GM23338 (cell line): ENCODE results near the gene STEEP1. TPM values are rescaled to one million over a fixed set of nuclear protein-coding genes. Genes with fewer than 3 reads are reported as not detected.

Experiments used
- ATAC-seq: fragments of 200-7000 bp; cut with Tn5 transposase; 3 replicates; pipeline ENCODE4 v1.9.1; 2020
- DNase-seq: peaks from one replicate; pipeline ENCODE4 v3.0.0-alpha.2; 2015; ENCODE audit warnings: low spot score
- H2AFZ ChIP-seq: fragments of 200-600 bp; sonication (generic); 2 replicates; pipeline ENCODE4 v1.8.0; 2016; ENCODE audit warnings: antibody characterized with exemption, mild to moderate bottlenecking, moderate library complexity
- H3F3A ChIP-seq: fragments of 200-600 bp; sonication (generic); replicated peaks from 2 replicates; pipeline ENCODE4 v1.8.0; 2017; ENCODE audit warnings: antibody characterized with exemption, mixed run types, low read depth
- H3K27ac ChIP-seq: fragments of 200-600 bp; sonication (generic); 2 replicates; pipeline ENCODE4 v1.6.1; 2016; ENCODE audit warnings: low read depth
- H3K27me3 ChIP-seq: fragments of 200-600 bp; sonication (generic); 2 replicates; pipeline ENCODE4 v1.8.0; 2016; ENCODE audit warnings: mild to moderate bottlenecking, mixed run types, moderate library complexity; ENCODE audit not compliant: insufficient read depth
- H3K36me3 ChIP-seq: fragments of 200-600 bp; sonication (generic); 2 replicates; pipeline ENCODE4 v1.8.0; 2016; ENCODE audit warnings: mild to moderate bottlenecking; ENCODE audit not compliant: insufficient read depth
- H3K4me1 ChIP-seq: fragments of 200-600 bp; sonication (generic); 2 replicates; pipeline ENCODE4 v1.8.0; 2016; ENCODE audit warnings: mild to moderate bottlenecking, moderate library complexity; ENCODE audit not compliant: insufficient read depth
- H3K4me2 ChIP-seq: fragments of 200-600 bp; sonication (generic); 2 replicates; pipeline ENCODE4 v1.7.1; 2017; ENCODE audit warnings: mixed run types
- H3K4me3 ChIP-seq: fragments of 200-600 bp; sonication (generic); 2 replicates; pipeline ENCODE4 v1.6.1; 2016; ENCODE audit warnings: mixed run types
- H3K79me2 ChIP-seq: fragments of 200-600 bp; sonication (generic); replicated peaks from 2 replicates; pipeline ENCODE4 v1.8.0; 2017; ENCODE audit warnings: mild to moderate bottlenecking; ENCODE audit not compliant: insufficient read depth
- H3K9me2 ChIP-seq: fragments of 200-600 bp; sonication (generic); 2 replicates; pipeline ENCODE4 v1.8.0; 2017; ENCODE audit not compliant: insufficient read depth
- H4K20me1 ChIP-seq: fragments of 200-600 bp; sonication (generic); replicated peaks from 2 replicates; pipeline ENCODE4 v1.8.0; 2017; ENCODE audit warnings: mild to moderate bottlenecking; ENCODE audit not compliant: insufficient read depth
- H3K27ac Mint-ChIP-seq: 2 replicates; pipeline ENCODE4 v1.8.0; 2020; ENCODE audit warnings: inconsistent platforms, mild to moderate bottlenecking, moderate library complexity, mixed read lengths
- H3K27me3 Mint-ChIP-seq: 3 replicates; pipeline ENCODE4 v1.8.0; 2022; ENCODE audit warnings: low read depth, mild to moderate bottlenecking, moderate library complexity, mixed read lengths, inconsistent platforms; ENCODE audit not compliant: insufficient read depth, poor library complexity
- H3K36me3 Mint-ChIP-seq: 3 replicates; pipeline ENCODE4 v1.8.0; 2021; ENCODE audit warnings: low read depth, mild to moderate bottlenecking, inconsistent platforms, moderate library complexity, mixed read lengths
- H3K4me1 Mint-ChIP-seq: 3 replicates; pipeline ENCODE4 v1.8.0; 2020; ENCODE audit warnings: mild to moderate bottlenecking, inconsistent platforms, mixed read lengths
- H3K4me3 Mint-ChIP-seq: 3 replicates; pipeline ENCODE4 v1.8.0; 2021; ENCODE audit warnings: moderate library complexity, mild to moderate bottlenecking, inconsistent platforms, mixed read lengths
- H3K9me3 Mint-ChIP-seq: 3 replicates; pipeline ENCODE4 v1.8.0; 2020; ENCODE audit warnings: moderate library complexity, mild to moderate bottlenecking, inconsistent platforms, mixed read lengths
- EZH2phosphoT487 ChIP-seq: fragments of 200-600 bp; sonication (generic); IDR thresholded peaks from one replicate; pipeline ENCODE4 v1.8.1; 2018; ENCODE audit warnings: antibody characterized with exemption; ENCODE audit not compliant: unreplicated experiment
- JUNB ChIP-seq: IDR thresholded peaks from one replicate; pipeline ENCODE4 v1.6.1; 2016; ENCODE audit warnings: antibody characterized with exemption; ENCODE audit not compliant: unreplicated experiment
- ZNF331 ChIP-seq: fragments of 250-450 bp; sonication (Bioruptor Pico); IDR thresholded peaks from 2 replicates; pipeline ENCODE4 v1.5.0; 2020; ENCODE audit warnings: low read depth, mild to moderate bottlenecking, moderate library complexity
- polyA plus RNA-seq: library from polyadenylated mRNA; unstranded; fragments of >200 nt; fragmentation: Nextera tagmentation; extraction: Ambion mirVana; gene quantifications from 2 replicates; pipeline ENCODE4 v1.2.1, GENCODE V29; 2016
- total RNA-seq: library from RNA; depleted of rRNA; stranded (reverse); fragments of >200 nt; shearing (Covaris generic); gene quantifications from 2 replicates; pipeline ENCODE4 v1.2.3, GENCODE V29; 2014
- TF ChIP-seq, protein P1 (sequence below), 2 experiments: fragments of 200-600 bp in 1 of 2; sonication (generic) in 1 of 2; conservative IDR thresholded peaks; 2 replicates each; pipeline versions ENCODE4 v1.5.1 to v1.6.1; 2016 to 2017; ENCODE audit warnings: antibody characterized with exemption in 2 of 2, low read depth in 2 of 2, mild to moderate bottlenecking in 2 of 2, moderate library complexity in 1 of 2
- TF ChIP-seq, protein P2 (sequence below): IDR thresholded peaks from 2 replicates; pipeline ENCODE4 v1.6.1; 2016; ENCODE audit warnings: antibody characterized with exemption

The STEEP1 gene
- total and polyA plus RNA-seq, 2 experiments from 2014 or later: 16.6 to 42.3 TPM

- Histone ChIP-seq H4K20me1 (no peaks in the 10 kb centered on the region), H3F3A (no peaks in the 10 kb centered on the region), H3K27me3 (no peaks in the 10 kb centered on the region), H3K79me2 (no peaks in the 10 kb centered on the region), H3K27ac (no peak overlapping the region), H3K4me1 (no peaks in the 10 kb centered on the region), H3K36me3 (no peaks in the 10 kb centered on the region), H3K4me2 (no peak overlapping the region), H2AFZ (no peak overlapping the region), H3K9me2 (no peaks in the 10 kb centered on the region), H3K4me3 (no peak overlapping the region)
- peak; percentile 79 for DNase-seq
- peak; percentile 75 for ATAC-seq
- H3K4me1 Mint-ChIP-seq: peaks cover 4% of the 10 kb centered on the region; the same call in 2 of the 3 replicates
- H3K4me3 Mint-ChIP-seq: no peak overlapping the region
- H3K9me3 Mint-ChIP-seq: no peaks in the 10 kb centered on the region
- no peaks in the 10 kb centered on the region for H3K36me3 Mint-ChIP-seq
- no peak for TF ChIP-seq ZNF331 (CRISPR knock-in tag)
- TF ChIP-seq, protein P1, sequence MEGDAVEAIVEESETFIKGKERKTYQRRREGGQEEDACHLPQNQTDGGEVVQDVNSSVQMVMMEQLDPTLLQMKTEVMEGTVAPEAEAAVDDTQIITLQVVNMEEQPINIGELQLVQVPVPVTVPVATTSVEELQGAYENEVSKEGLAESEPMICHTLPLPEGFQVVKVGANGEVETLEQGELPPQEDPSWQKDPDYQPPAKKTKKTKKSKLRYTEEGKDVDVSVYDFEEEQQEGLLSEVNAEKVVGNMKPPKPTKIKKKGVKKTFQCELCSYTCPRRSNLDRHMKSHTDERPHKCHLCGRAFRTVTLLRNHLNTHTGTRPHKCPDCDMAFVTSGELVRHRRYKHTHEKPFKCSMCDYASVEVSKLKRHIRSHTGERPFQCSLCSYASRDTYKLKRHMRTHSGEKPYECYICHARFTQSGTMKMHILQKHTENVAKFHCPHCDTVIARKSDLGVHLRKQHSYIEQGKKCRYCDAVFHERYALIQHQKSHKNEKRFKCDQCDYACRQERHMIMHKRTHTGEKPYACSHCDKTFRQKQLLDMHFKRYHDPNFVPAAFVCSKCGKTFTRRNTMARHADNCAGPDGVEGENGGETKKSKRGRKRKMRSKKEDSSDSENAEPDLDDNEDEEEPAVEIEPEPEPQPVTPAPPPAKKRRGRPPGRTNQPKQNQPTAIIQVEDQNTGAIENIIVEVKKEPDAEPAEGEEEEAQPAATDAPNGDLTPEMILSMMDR (conservative IDR thresholded peaks at IDR 0.05; ENCODE audit: low read depth in 2 of 2): peak; percentile 76 to 85
- no peak for TF ChIP-seq JUNB
- TF ChIP-seq EZH2phosphoT487: no peak
- H3K27me3 Mint-ChIP-seq: peaks cover 2% of the 10 kb centered on the region
- H3K27ac Mint-ChIP-seq: no peak overlapping the region
Measured at GRCh38 chrX:119516157-119516702, 49.0 kb downstream of the STEEP1 start.

- Mint-ChIP-seq H3K4me1 (peaks cover 4% of the 10 kb centered on the region; the same call in 2 of the 3 replicates), H3K4me3 (no peak overlapping the region), H3K9me3 (no peaks in the 10 kb centered on the region), H3K27ac (no peak overlapping the region), H3K27me3 (peaks cover 2% of the 10 kb centered on the region), H3K36me3 (no peaks in the 10 kb centered on the region)
- Histone ChIP-seq H3K4me2 (no peak overlapping the region), H3K4me1 (no peaks in the 10 kb centered on the region), H3K36me3 (no peaks in the 10 kb centered on the region), H3F3A (no peaks in the 10 kb centered on the region), H3K79me2 (no peaks in the 10 kb centered on the region), H3K4me3 (no peak overlapping the region), H3K27ac (no peak overlapping the region), H4K20me1 (no peaks in the 10 kb centered on the region), H3K9me2 (no peaks in the 10 kb centered on the region), H3K27me3 (no peaks in the 10 kb centered on the region), H2AFZ (no peak overlapping the region; the same call in 1 of the 2 replicates)
- ATAC-seq (peak; percentile 99), DNase-seq (peak; percentile 82)
- TF ChIP-seq, protein P2, sequence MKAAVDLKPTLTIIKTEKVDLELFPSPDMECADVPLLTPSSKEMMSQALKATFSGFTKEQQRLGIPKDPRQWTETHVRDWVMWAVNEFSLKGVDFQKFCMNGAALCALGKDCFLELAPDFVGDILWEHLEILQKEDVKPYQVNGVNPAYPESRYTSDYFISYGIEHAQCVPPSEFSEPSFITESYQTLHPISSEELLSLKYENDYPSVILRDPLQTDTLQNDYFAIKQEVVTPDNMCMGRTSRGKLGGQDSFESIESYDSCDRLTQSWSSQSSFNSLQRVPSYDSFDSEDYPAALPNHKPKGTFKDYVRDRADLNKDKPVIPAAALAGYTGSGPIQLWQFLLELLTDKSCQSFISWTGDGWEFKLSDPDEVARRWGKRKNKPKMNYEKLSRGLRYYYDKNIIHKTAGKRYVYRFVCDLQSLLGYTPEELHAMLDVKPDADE: no peak
- TF ChIP-seq, protein P1 (conservative IDR thresholded peaks at IDR 0.05; ENCODE audit: low read depth in 2 of 2): peak; percentile 53 to 90
Measured at GRCh38 chrX:119512146-119512800, 52.9 kb downstream of the STEEP1 start.
